B cell (primary cell): ENCODE data around the gene RSBN1L. TPM values are rescaled to one million over a fixed set of nuclear protein-coding genes. Genes with fewer than 3 reads are reported as not detected.

Source experiments
- ATAC-seq: fragments of 200-7000 bp; cut with Tn5 transposase; one replicate; pipeline ENCODE4 v1.10.0; 2021; ENCODE audit warnings: low read depth, mild to moderate bottlenecking, moderate number of reproducible peaks, moderate library complexity
- CTCF ChIA-PET: fragments of 350-600 bp; sonication (Branson Sonifier 250); formaldehyde crosslinking; loops from one replicate; lab custom pipeline; 2021; ENCODE audit warnings: antibody characterized with exemption, inconsistent platforms; lab: Charles Lee
- POLR2A ChIA-PET: fragments of 350-600 bp; sonication (Branson Sonifier 250); formaldehyde crosslinking; loops from one replicate; lab custom pipeline; 2021; ENCODE audit warnings: antibody characterized with exemption; lab: Charles Lee
- DNase-seq: peaks from one replicate; pipeline ENCODE4 v3.0.0; 2013
- H2AFZ ChIP-seq: 2 replicates; pipeline ENCODE4 v1.6.1; 2012; ENCODE audit warnings: mild to moderate bottlenecking, low read depth, low read length; ENCODE audit not compliant: insufficient read depth, poor library complexity, severe bottlenecking
- H3K27ac ChIP-seq, 2 donors: 1 replicate in 1 of 2; 2 replicates in 1 of 2; pipeline ENCODE4 v1.5.1; 2012 to 2013; ENCODE audit warnings: low read length in 2 of 2, mild to moderate bottlenecking in 2 of 2, moderate library complexity in 1 of 2
- H3K27me3 ChIP-seq, 4 experiments: fragments of 200-600 bp in 1 of 4; sonication (generic) in 1 of 4; replicated peaks in 1 of 4; 1 replicate in 2 of 4; 2 replicates in 2 of 4; pipeline versions ENCODE4 v1.6.1 to v1.7.0; 2013 to 2016; ENCODE audit warnings: low read length in 3 of 4, mild to moderate bottlenecking in 2 of 4, mixed read lengths in 1 of 4, moderate library complexity in 1 of 4; ENCODE audit not compliant: insufficient read depth in 4 of 4, control insufficient read depth in 3 of 4; ENCODE audit errors: control extremely low read depth in 1 of 4
- H3K36me3 ChIP-seq, 2 experiments: replicated peaks in 1 of 2; 1 replicate in 1 of 2; 2 replicates in 1 of 2; pipeline versions ENCODE4 v1.6.1 to v1.7.1; 2013; ENCODE audit warnings: low read length in 1 of 2; ENCODE audit not compliant: insufficient read depth in 2 of 2, control insufficient read depth in 1 of 2; ENCODE audit errors: control extremely low read depth in 1 of 2, extremely low read depth in 1 of 2
- H3K4me1 ChIP-seq, 2 donors: fragments of 200-600 bp in 1 of 2; sonication (generic) in 1 of 2; 1 replicate in 1 of 2; 2 replicates in 1 of 2; pipeline versions ENCODE4 v1.5.1 to v1.6.1; 2013 to 2017; ENCODE audit warnings: low read length in 2 of 2; ENCODE audit not compliant: control insufficient read depth in 2 of 2, insufficient read depth in 2 of 2
- H3K4me2 ChIP-seq: replicated peaks from 2 replicates; pipeline ENCODE3; 2012; ENCODE audit warnings: mild to moderate bottlenecking, low read depth, low read length; ENCODE audit not compliant: poor library complexity, severe bottlenecking
- H3K4me3 ChIP-seq, 5 experiments: fragments of 200-600 bp in 1 of 5; sonication (generic) in 1 of 5; 1 replicate in 3 of 5; 2 replicates in 2 of 5; pipeline versions ENCODE4 v1.5.1 to v1.7.0; 2011 to 2016; ENCODE audit warnings: low read length in 4 of 5, mild to moderate bottlenecking in 4 of 5, low read depth in 2 of 5, control low read depth in 1 of 5, moderate library complexity in 1 of 5; ENCODE audit not compliant: insufficient read depth in 1 of 5; ENCODE audit errors: control extremely low read depth in 1 of 5, extremely low read depth in 1 of 5
- H3K79me2 ChIP-seq: fragments of 200-600 bp; sonication (generic); one replicate; pipeline ENCODE4 v1.6.0; 2016; ENCODE audit warnings: low read length; ENCODE audit not compliant: control insufficient read depth, insufficient read depth
- H3K9ac ChIP-seq: fragments of 200-600 bp; sonication (generic); 2 replicates; pipeline ENCODE4 v1.6.1; 2017; ENCODE audit warnings: mild to moderate bottlenecking, low read length, moderate library complexity
- H3K9me3 ChIP-seq, 3 donors: one replicate each; pipeline versions ENCODE4 v1.6.1 to v1.7.1; 2013; ENCODE audit warnings: low read length in 2 of 3; ENCODE audit not compliant: control insufficient read depth in 2 of 3, insufficient read depth in 1 of 3; ENCODE audit errors: control extremely low read depth in 1 of 3
- H4K20me1 ChIP-seq: 2 replicates; pipeline ENCODE4 v1.6.0; 2012; ENCODE audit warnings: mild to moderate bottlenecking, low read length; ENCODE audit not compliant: insufficient read depth, control insufficient read depth, poor library complexity, severe bottlenecking
- H3K27ac Mint-ChIP-seq: one replicate; pipeline ENCODE4 v1.8.0; 2021; ENCODE audit warnings: mixed read lengths
- H3K27me3 Mint-ChIP-seq: one replicate; pipeline ENCODE4 v1.8.0; 2021; ENCODE audit warnings: mixed read lengths
- H3K4me1 Mint-ChIP-seq: one replicate; pipeline ENCODE4 v1.8.0; 2021; ENCODE audit warnings: mixed read lengths
- H3K4me3 Mint-ChIP-seq: one replicate; pipeline ENCODE4 v1.8.0; 2021; ENCODE audit warnings: mixed read lengths
- H3K9me3 Mint-ChIP-seq: one replicate; pipeline ENCODE4 v1.8.0; 2022; ENCODE audit warnings: mixed read lengths; ENCODE audit not compliant: insufficient read depth
- CTCF ChIP-seq: fragments of 200-600 bp; IDR thresholded peaks from one replicate; pipeline ENCODE4 v1.8.0; 2022; ENCODE audit warnings: antibody characterized with exemption, mild to moderate bottlenecking
- EZH2 ChIP-seq: IDR thresholded peaks from 2 replicates; pipeline ENCODE4 v1.6.1; 2012; ENCODE audit warnings: borderline replicate concordance, low read depth, mild to moderate bottlenecking, moderate library complexity, low read length; ENCODE audit not compliant: insufficient read depth, poor library complexity, severe bottlenecking
- WGBS: methylation state at CpG from one replicate; pipeline ENCODE4 v1.1.5; 2013; ENCODE audit warnings: missing lambda C conversion rate; ENCODE audit not compliant: insufficient coverage; 5-methylcytosine and 5-hydroxymethylcytosine counted together
- intact Hi-C: fragments of 100-400 bp; cut with micrococcal nuclease; formaldehyde crosslinking; loops from one replicate; pipeline ENCODE4 v1.10.0; 2022
- polyA plus RNA-seq: library from polyadenylated mRNA; depleted of rRNA; stranded (reverse); fragments of >200 nt; gene quantifications from 2 replicates; pipeline ENCODE4 v1.2.3, GENCODE V29; 2012
- total RNA-seq, 2 donors: library from RNA; stranded (reverse); fragments of 120-200 nt in 1 of 2; gene quantifications; 1 replicate in 1 of 2; 2 replicates in 1 of 2; pipeline versions ENCODE4 v1.2.3 to v1.2.4, GENCODE V29; 2013 to 2022

The RSBN1L gene
- total and polyA plus RNA-seq, 2 donors (not counting 1 experiment from before 2014, with no cell fraction given): 17.0 to 47.0 TPM

- Histone ChIP-seq H3K79me2 (peaks cover 3% of the 10 kb centered on the region), H3K9ac (no peak overlapping the region), H3K27me3 (no peaks in the 10 kb centered on the region), H3K4me2 (no peak overlapping the region), H3K4me3 (no peak overlapping the region), H4K20me1 (no peaks in the 10 kb centered on the region), H3K36me3 (peaks cover 0 to 6% of the 10 kb centered on the region in 2 experiments), H3K27ac (no peak overlapping the region), H3K9me3 (no peaks in the 10 kb centered on the region), H3K4me1 (no peaks in the 10 kb centered on the region), H2AFZ (no peak overlapping the region)
- no peak for ATAC-seq
- no peaks in the 10 kb centered on the region for H3K27me3 Mint-ChIP-seq
- DNase-seq: no peak
- no CpG with 5 or more reads among the region's 1 CpG for WGBS
- H3K4me3 Mint-ChIP-seq: no peak overlapping the region
- ChIA-PET CTCF (interaction anchor here (1.1 kb wide), 1 partner anchor 9 kb away, joined by 5 read pairs; the partner anchor contains the start of gene RSBN1L), POLR2A (no interaction called here)
- intact Hi-C loops: no loop called here
- H3K4me1 Mint-ChIP-seq: peaks cover 10% of the 10 kb centered on the region
- H3K9me3 Mint-ChIP-seq: no peaks in the 10 kb centered on the region
- TF ChIP-seq CTCF (no peak), EZH2 (no peak)
- H3K27ac Mint-ChIP-seq: no peak overlapping the region
Observed at GRCh38 chr7:77687100-77687746, 9.0 kb upstream of the RSBN1L start.

GRCh38 chr7:77687747-77688144, 8.5 kb upstream of the RSBN1L start:
- Mint-ChIP-seq H3K4me1 (peaks cover 13% of the 10 kb centered on the region), H3K27me3 (no peaks in the 10 kb centered on the region), H3K4me3 (no peak overlapping the region), H3K27ac (no peak overlapping the region), H3K9me3 (no peaks in the 10 kb centered on the region)
- ATAC-seq (no peak), DNase-seq (no peak)
- Histone ChIP-seq H3K9me3 (no peaks in the 10 kb centered on the region), H2AFZ (no peak overlapping the region), H3K27ac (no peak overlapping the region), H3K36me3 (peaks cover 0 to 3% of the 10 kb centered on the region in 2 experiments), H3K4me2 (no peak overlapping the region), H3K79me2 (peaks cover 3% of the 10 kb centered on the region), H3K4me1 (no peaks in the 10 kb centered on the region), H3K9ac (no peak overlapping the region), H3K27me3 (no peaks in the 10 kb centered on the region), H3K4me3 (no peak overlapping the region), H4K20me1 (no peaks in the 10 kb centered on the region)
- intact Hi-C loops: no loop called here
- TF ChIP-seq EZH2 (no peak), CTCF (no peak)
- CTCF ChIA-PET: interaction anchor here (1.1 kb wide), 1 partner anchor 9 kb away, joined by 5 read pairs; the partner anchor contains the start of gene RSBN1L
- WGBS: 80% methylated on average over 1 of the region's 1 CpG
- POLR2A ChIA-PET: no interaction called here
